Kidney (tissue), 14 donors: ENCODE results near the gene SH3BP4. TPM values are rescaled to one million over a fixed set of nuclear protein-coding genes. Genes with fewer than 3 reads are reported as not detected.

Source experiments
- DNase-seq, 5 donors: peaks; one replicate each; pipeline ENCODE4 v3.0.0-alpha.2; 2013 to 2020
- FAIRE-seq: peaks from 2 replicates; lab custom pipeline; 2012; peaks lifted over from hg19 to GRCh38; lab: Jason Lieb, UNC
- H3K27ac ChIP-seq, 2 donors: one replicate each; pipeline ENCODE4 v1.7.0; 2013; ENCODE audit warnings: low read depth in 2 of 2, low read length in 2 of 2, inconsistent platforms in 1 of 2
- H3K27me3 ChIP-seq: one replicate; pipeline ENCODE4 v1.7.1; 2013; ENCODE audit warnings: low read length, inconsistent platforms; ENCODE audit not compliant: control insufficient read depth, insufficient read depth
- H3K36me3 ChIP-seq, 3 donors: one replicate each; pipeline versions ENCODE4 v1.7.0 to v1.7.1; 2013; ENCODE audit warnings: low read length in 3 of 3, control low read depth in 1 of 3, inconsistent platforms in 1 of 3; ENCODE audit not compliant: insufficient read depth in 3 of 3, control insufficient read depth in 2 of 3
- H3K4me1 ChIP-seq, 3 donors: one replicate each; pipeline versions ENCODE4 v1.7.0 to v1.7.1; 2013; ENCODE audit warnings: low read length in 3 of 3, inconsistent platforms in 1 of 3, low read depth in 1 of 3; ENCODE audit not compliant: control insufficient read depth in 2 of 3, insufficient read depth in 2 of 3
- H3K4me3 ChIP-seq, 3 donors: one replicate each; pipeline versions ENCODE4 v1.7.0 to v1.8.1; 2013; ENCODE audit warnings: low read length in 3 of 3, control low read depth in 1 of 3, inconsistent platforms in 1 of 3
- H3K9ac ChIP-seq, 3 donors: one replicate each; pipeline versions ENCODE4 v1.7.0 to v1.7.1; 2013; ENCODE audit warnings: low read length in 3 of 3, control low read depth in 1 of 3, inconsistent platforms in 1 of 3
- H3K9me3 ChIP-seq, 3 donors: one replicate each; pipeline versions ENCODE4 v1.7.0 to v1.7.1; 2013; ENCODE audit warnings: low read length in 3 of 3, control low read depth in 1 of 3, inconsistent platforms in 1 of 3; ENCODE audit not compliant: control insufficient read depth in 2 of 3, insufficient read depth in 1 of 3
- intact Hi-C: fragments of 100-400 bp; cut with DNase I; formaldehyde crosslinking; loops from one replicate; pipeline ENCODE4 v1.11.1; 2022
- polyA plus RNA-seq: library from polyadenylated mRNA; stranded (reverse); fragments of 350-450 nt; fragmentation: Illumina TruSeq; extraction: RNeasy Lipid Tissue Mini Kit (QIAGEN cat#74804); gene quantifications from one replicate; pipeline ENCODE4 v1.2.3, GENCODE V29; 2014; ENCODE audit warnings: low read depth, low replicate concordance; ENCODE audit not compliant: insufficient read depth
- total RNA-seq: library from RNA; stranded (reverse); fragmentation: NEBNext Ultra II Directional; extraction: Animal tissue kit (Norgen Biotek cat#: 25700); gene quantifications from one replicate; pipeline ENCODE4 v1.2.1, GENCODE V29; 2021
- TF ChIP-seq, protein P1 (sequence below): IDR thresholded peaks from 3 replicates; pipeline ENCODE4 v1.5.1; 2012; ENCODE audit warnings: mild to moderate bottlenecking, moderate library complexity, borderline replicate concordance; ENCODE audit not compliant: insufficient read depth; ENCODE audit errors: extremely low read depth
- donor health status: control.
- donor health status: control.
- donor health status: control.
- donor health status: control.
- donor health status: control.
- donor health status: DM: yes; HTN: yes; CAD: no.
- donor health status: Normal renal cell carcinoma (clear cell type).

SH3BP4 gene
- total and polyA plus RNA-seq, 2 donors from 2014 or later: 20.0 to 52.9 TPM

DNA sequence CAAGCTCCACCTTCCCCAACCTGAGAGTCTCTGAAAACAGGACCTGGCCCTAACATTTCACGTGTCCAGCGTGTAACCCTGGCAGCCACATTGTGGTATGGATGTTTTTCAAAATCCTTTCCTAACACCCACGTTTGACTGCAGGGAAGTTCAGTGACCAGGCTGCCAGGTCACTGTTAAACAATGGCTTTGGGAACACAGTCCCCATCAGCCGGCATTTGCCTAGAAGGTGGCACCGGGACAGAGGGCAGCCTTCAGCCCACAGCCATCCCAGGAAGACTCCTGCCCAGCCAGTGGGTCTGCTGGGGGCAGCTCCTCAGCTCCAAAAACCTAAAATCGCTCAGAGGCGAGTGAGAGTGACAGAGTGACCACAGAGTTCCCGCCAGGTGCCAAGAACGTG is 140.2 kb downstream of the SH3BP4 start:
- H3K27ac ChIP-seq: no peak overlapping the region
- TF ChIP-seq, protein P1, sequence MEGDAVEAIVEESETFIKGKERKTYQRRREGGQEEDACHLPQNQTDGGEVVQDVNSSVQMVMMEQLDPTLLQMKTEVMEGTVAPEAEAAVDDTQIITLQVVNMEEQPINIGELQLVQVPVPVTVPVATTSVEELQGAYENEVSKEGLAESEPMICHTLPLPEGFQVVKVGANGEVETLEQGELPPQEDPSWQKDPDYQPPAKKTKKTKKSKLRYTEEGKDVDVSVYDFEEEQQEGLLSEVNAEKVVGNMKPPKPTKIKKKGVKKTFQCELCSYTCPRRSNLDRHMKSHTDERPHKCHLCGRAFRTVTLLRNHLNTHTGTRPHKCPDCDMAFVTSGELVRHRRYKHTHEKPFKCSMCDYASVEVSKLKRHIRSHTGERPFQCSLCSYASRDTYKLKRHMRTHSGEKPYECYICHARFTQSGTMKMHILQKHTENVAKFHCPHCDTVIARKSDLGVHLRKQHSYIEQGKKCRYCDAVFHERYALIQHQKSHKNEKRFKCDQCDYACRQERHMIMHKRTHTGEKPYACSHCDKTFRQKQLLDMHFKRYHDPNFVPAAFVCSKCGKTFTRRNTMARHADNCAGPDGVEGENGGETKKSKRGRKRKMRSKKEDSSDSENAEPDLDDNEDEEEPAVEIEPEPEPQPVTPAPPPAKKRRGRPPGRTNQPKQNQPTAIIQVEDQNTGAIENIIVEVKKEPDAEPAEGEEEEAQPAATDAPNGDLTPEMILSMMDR: no peak
- intact Hi-C loops: no loop called here
- no peak overlapping the region for H3K4me3 ChIP-seq
- H3K36me3 ChIP-seq: no peaks in the 10 kb centered on the region
- DNase-seq (no peak), FAIRE-seq (no peak)
- H3K4me1 ChIP-seq: peaks cover 0 to 3% (median 0%) of the 10 kb centered on the region in 3 donors
- H3K9ac ChIP-seq: no peak overlapping the region
- no peaks in the 10 kb centered on the region for H3K9me3 ChIP-seq
- no peaks in the 10 kb centered on the region for H3K27me3 ChIP-seq

DNA sequence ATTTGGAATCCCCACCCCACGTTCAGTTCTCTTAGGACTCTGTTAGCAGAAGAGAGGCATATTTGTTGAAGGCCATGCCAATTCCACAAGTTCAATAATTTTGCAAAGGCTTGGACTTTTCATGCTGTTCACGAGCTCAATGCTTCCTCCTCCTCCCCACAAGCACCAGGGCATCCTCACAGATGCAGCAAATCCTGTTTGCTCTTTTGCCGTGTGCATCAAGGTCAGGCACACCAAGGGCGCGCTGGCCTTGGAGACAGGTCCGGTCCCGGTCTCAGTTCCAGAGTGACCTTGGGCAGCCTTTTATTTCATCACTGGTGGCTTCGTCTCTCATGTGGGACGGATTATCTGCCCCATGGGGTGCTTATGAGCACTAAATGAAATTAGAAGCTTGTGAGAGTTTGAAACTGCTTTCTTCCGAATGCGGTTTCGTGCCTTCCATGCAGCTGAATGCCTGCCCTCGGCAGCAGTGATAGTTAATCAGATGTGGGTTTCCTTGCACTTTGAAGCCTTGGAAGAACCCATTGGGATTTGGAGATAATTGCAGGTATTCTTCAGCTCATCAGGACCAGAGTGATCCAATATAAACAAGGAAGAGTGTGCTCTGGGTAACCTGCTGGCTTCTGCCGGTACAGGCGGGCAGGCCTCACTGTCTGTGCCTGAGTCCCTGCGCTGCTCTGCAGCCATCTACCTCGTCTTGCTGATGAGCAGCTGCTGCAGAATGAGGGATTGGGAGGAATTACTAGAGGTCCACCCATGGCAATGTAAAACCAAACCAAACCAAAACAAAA is 140.8 kb downstream of the SH3BP4 start:
- peaks cover 0 to 3% (median 0%) of the 10 kb centered on the region in 3 donors for H3K4me1 ChIP-seq
- TF ChIP-seq, protein P1: no peak
- no peaks in the 10 kb centered on the region for H3K36me3 ChIP-seq
- DNase-seq (no peak), FAIRE-seq (no peak)
- H3K4me3 ChIP-seq: no peak overlapping the region
- H3K9me3 ChIP-seq: no peaks in the 10 kb centered on the region
- H3K27ac ChIP-seq: no peak overlapping the region
- no peaks in the 10 kb centered on the region for H3K27me3 ChIP-seq
- intact Hi-C loops: no loop called here
- H3K9ac ChIP-seq: no peak overlapping the region

DNA sequence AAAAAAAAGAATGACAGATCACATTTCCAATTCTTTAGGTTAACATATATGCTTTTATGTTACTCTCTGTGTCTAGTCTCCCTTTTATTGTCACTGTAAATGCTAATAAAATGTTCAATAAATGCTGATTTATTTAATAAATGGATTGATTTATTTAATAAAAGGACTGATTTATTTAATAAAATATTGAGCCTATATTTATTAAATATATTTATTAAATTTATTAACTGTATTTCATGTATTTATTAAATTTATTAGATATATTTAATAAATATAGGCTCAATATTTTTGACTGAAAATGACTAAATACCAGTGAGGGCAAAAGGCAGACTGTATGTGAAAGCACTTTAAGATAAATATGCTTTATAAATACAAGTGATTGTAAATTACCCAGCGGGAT is 142.6 kb downstream of the SH3BP4 start:
- H3K4me3 ChIP-seq: no peak overlapping the region
- H3K9me3 ChIP-seq: no peaks in the 10 kb centered on the region
- intact Hi-C loops: no loop called here

More for the DNA sequence above, 142.6 kb downstream of the SH3BP4 start:
- Histone ChIP-seq H3K9ac (no peak overlapping the region), H3K27me3 (no peaks in the 10 kb centered on the region), H3K4me1 (no peaks in the 10 kb centered on the region), H3K27ac (no peak overlapping the region), H3K36me3 (no peaks in the 10 kb centered on the region)
- TF ChIP-seq, protein P1: no peak
- DNase-seq (no peak), FAIRE-seq (peak; percentile 70)
